ENCODE results near the gene ETV2.

The ETV2 gene

GRCh38 chr19:35619290-35619923 lies 22.1 kb upstream of the ETV2 start:
- TF ChIP-seq CTCF (conservative IDR thresholded peaks at IDR 0.05), result no peak
- no peak overlapping the region for H3K27ac ChIP-seq

GRCh38 chr19:35620001-35620400 lies 21.5 kb upstream of the ETV2 start:
- H3K27ac ChIP-seq, result no peak overlapping the region
- TF ChIP-seq CTCF (conservative IDR thresholded peaks at IDR 0.05), result no peak

GRCh38 chr19:35621708-35622107 lies 19.8 kb upstream of the ETV2 start:
- TF ChIP-seq CTCF (conservative IDR thresholded peaks at IDR 0.05), result no peak
- H3K27ac ChIP-seq, result no peak overlapping the region

- H3K27ac ChIP-seq, result no peak overlapping the region
- no peak for TF ChIP-seq CTCF (conservative IDR thresholded peaks at IDR 0.05)
Measured at GRCh38 chr19:35622750-35623149, 18.8 kb upstream of the ETV2 start.

- no peak for TF ChIP-seq CTCF (conservative IDR thresholded peaks at IDR 0.05)
- H3K27ac ChIP-seq, result no peak overlapping the region
Measured at GRCh38 chr19:35623327-35624010, 18.1 kb upstream of the ETV2 start.

- H3K27ac ChIP-seq, result peak overlapping the region; percentile 80
- no peak for TF ChIP-seq CTCF (conservative IDR thresholded peaks at IDR 0.05)
Measured at GRCh38 chr19:35628264-35628564, 13.3 kb upstream of the ETV2 start.

GRCh38 chr19:35628565-35629331 lies 12.8 kb upstream of the ETV2 start, which contains the start of gene RBM42:
RBM42 (plus strand) TSS chr19:35629036; CDS start chr19:35629154, 118 bp downstream.
- TF ChIP-seq CTCF (conservative IDR thresholded peaks at IDR 0.05), result no peak
- peak within 1 kb of the TSS; percentile 80 for H3K27ac ChIP-seq
